NOMO-1 (cell line): ENCODE measurements around the gene MAU2.

ENCODE experiments used
- DNase-seq, 2 experiments: peaks; one replicate each; lab custom pipeline; 2025; ENCODE audit not compliant: unreplicated experiment in 2 of 2; lab: John Stamatoyannopoulos, UW

Gene MAU2

GRCh38 chr19:19320361-19321140 lies at the start of gene MAU2, which contains the start of gene SUGP1:
Gene MAU2 (plus strand): TSS chr19:19320829. CDS start chr19:19320860, 31 bp downstream.
Gene SUGP1 (minus strand): TSS chr19:19320509. CDS start chr19:19320496, 13 bp downstream.
- DNase-seq = peak; percentile 94 to 95

GRCh38 chr19:19271828-19272599 lies 48.6 kb upstream of the MAU2 start:
- no peak for DNase-seq

GRCh38 chr19:19274146-19274545 lies 46.5 kb upstream of the MAU2 start:
- DNase-seq = no peak

GRCh38 chr19:19274716-19275565 lies 45.7 kb upstream of the MAU2 start:
- DNase-seq = no peak

- no peak for DNase-seq
Observed at GRCh38 chr19:19276386-19276785, 44.2 kb upstream of the MAU2 start.

GRCh38 chr19:19276851-19277250 lies 43.8 kb upstream of the MAU2 start:
- no peak for DNase-seq

- DNase-seq = no peak
Observed at GRCh38 chr19:19278315-19278714, 42.3 kb upstream of the MAU2 start.

GRCh38 chr19:19279062-19279612 lies 41.5 kb upstream of the MAU2 start:
- no peak for DNase-seq

GRCh38 chr19:19279853-19280252 lies 40.8 kb upstream of the MAU2 start:
- no peak for DNase-seq

- DNase-seq = no peak
Observed at GRCh38 chr19:19280561-19280960, 40.1 kb upstream of the MAU2 start.

GRCh38 chr19:19285686-19286085 lies 34.9 kb upstream of the MAU2 start:
- no peak for DNase-seq

GRCh38 chr19:19292607-19293006 lies 28.0 kb upstream of the MAU2 start:
- DNase-seq = no peak

- DNase-seq = no peak
Observed at GRCh38 chr19:19294914-19295313, 25.7 kb upstream of the MAU2 start.

- DNase-seq = no peak
Observed at GRCh38 chr19:19296953-19297689, 23.5 kb upstream of the MAU2 start.

GRCh38 chr19:19297759-19298158 lies 22.9 kb upstream of the MAU2 start:
- no peak for DNase-seq

- no peak for DNase-seq
Observed at GRCh38 chr19:19300613-19301012, 20.0 kb upstream of the MAU2 start.

GRCh38 chr19:19303411-19303810 lies 17.2 kb upstream of the MAU2 start:
- no peak for DNase-seq

- DNase-seq = no peak
Observed at GRCh38 chr19:19304186-19304965, 16.3 kb upstream of the MAU2 start.

- no peak for DNase-seq
Observed at GRCh38 chr19:19305066-19305465, 15.6 kb upstream of the MAU2 start.
